GM19025 (cell line): ENCODE results near the gene LDLRAD4.

Experiments used
- ATAC-seq: cut with Tn5 transposase; IDR thresholded peaks from one replicate; pipeline ENCODE4 v1.9.1; 2021; ENCODE audit warnings: mild to moderate bottlenecking, low read depth, moderate library complexity; ENCODE audit not compliant: unreplicated experiment

LDLRAD4 gene

DNA sequence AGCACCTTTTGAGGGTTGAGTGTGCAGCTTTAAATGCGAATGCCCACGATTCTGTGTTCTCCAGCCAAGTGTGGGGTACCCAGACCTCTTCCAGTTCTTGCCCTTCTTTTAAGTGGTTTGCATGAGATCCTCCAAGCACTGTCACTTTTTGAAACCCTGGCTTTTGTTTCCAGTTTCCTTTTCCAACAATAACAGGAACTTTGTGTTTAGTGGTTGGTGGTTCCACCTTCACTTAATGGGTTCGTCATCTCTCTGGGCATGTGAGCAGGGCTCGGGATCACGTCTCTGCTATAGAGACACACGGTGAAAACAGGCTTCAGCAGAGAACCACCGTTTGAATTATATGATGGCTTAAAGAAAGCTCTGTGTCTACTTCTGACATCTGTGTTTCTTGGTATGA is 197.6 kb downstream of the LDLRAD4 start:
- ATAC-seq = no peak

DNA sequence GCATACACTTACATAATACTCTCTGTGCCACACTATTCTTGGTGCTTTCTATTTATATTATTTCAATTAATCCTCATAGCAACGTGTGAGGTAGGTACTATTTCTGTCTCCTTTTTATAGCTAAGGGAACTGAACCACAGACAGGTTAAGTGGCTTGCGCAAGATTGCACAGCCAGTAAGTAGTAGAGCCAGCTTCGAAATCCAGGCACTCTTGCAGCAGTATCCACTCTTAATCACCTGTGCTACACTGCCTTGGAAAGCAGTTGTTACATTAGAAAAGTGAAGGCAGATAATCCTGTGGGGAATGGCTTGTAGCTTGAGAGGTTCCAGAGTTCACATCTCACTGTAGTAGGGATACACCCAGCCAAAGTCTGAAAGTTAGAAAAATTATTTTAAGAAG is 198.3 kb downstream of the LDLRAD4 start:
- ATAC-seq = no peak

DNA sequence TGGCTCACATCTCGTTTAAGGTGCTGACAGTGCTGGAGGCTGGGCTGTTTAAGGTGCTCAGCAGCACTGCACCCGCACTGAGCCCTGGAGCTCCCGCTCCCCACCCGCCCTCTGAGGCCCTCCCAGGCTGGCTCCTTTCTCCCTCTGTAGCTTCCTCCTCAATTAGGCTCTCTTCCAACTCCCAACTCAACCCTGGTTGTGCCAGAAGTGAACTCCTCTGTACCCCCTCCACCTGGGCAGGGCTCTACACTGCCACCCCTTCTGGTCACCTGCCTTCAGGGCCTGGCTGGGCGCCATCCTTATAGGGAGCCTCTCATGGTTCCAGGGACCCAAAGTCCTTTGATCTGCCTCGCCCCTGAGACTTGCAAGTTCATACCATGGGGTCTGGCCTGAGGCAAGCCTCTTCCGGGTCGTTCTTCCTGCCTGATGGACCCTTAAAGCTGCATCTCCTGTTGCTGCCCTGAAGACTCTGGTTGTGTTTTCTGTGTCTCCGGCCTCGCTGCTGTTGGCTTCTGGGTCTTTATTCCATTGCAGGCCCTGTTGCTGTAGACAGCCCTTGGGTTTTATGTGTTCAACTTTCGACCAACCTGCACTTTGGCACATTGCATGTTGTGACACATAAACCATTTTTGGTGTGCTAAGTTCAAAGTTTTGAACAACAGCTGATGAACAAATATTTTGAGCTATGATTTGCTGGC is 199.6 kb downstream of the LDLRAD4 start:
- ATAC-seq = no peak

DNA sequence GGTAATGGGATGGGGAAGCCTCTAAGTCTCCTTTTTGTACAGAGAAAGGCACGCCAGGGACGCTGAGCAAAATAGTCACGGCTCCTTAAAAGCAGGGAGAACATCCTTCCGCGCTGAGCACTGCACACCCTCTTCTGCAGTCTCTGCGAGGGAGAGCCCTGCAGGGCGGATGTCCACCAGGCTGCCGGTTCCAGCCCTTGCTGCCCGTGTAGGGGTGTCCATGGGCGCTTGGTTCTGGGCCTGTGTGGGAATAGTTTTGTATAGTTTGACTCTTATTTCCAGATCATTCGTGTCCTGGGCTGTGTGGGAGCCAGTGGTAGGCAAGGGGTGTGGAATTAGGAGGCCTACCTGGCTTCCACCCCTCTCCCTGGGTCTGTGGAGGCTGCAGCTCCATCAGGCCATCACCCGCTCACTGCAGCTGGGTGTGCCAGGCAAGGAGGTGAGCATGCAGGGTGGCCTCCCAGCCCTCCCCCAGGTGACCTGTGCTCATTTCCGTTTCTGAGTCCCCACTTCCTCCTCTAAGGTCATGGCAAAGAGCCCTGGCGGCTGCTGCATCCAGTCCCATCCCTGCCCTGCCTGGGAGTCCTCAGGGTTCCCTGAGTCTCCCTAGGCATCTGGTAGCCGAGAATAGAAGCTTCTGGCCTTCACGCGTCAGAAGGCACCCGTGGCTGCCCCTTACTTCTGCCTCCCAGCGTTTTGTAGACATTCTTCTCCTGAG is 202.6 kb downstream of the LDLRAD4 start:
- no peak for ATAC-seq

DNA sequence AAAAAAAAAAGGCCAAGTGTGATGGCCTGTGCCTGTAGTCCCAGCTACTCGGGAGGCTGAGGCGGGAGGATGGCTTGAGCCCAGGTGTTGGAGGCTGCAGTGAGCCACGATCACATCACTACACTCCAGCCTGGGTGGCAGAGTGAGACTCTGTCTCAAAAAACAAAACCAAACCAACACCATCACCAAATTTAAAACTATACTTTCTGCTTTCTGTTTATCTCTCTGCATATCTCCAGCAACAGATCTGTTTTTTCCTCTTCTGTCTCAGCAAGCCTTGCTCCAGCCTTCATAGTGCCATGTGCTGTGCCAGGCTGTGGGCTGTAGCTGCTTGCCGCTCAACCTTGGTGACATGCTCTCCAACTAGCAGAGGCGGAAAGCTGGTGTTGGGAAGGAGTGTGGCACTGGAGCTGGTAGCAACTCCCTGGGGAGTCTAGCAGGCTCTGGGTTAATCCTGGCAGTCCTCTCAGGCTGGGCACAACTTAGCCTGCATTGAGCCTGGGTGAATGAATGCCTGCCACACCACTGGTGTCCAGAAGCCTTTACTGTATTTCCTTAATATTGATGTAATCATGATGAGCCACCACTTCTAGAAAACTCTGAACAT is 204.1 kb downstream of the LDLRAD4 start:
- ATAC-seq = no peak

DNA sequence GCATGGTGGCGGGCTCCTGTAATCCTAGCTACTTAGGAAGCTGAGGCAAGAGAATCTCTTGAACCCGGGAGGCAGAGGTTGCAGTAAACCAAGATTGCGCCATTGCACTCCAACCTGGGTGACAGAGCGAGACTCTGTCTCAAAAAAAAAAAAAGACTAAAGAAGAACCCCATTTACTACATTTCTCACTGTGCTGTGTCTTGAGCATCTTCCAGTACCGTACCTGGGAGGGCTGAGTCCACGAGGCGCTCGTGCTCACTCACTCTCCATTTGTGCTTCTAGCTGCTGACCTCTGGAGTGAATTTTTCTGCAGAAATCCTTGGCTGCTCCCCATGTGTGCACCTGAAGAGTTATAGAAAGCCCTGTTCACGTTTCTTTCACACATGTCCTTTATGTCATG is 204.8 kb downstream of the LDLRAD4 start:
- no peak for ATAC-seq

DNA sequence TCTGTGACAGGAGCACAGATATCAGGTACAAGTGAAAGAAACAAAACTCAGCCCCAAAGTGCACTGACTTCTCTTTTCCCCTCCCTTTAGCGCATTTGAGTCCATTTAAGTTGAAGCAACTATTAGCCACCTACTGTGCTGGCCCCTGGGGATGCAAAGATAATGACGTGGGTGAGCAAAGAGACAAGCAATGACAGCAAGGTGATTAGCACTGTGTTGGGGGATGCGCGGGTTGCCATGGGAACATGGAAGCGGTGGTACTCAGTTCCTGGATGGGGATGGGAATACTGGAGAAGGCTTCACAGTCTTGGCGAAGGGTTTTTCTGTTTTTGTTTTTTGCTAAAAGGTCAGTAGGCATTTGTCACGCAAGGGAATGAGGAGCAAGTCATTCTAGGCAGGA is 205.8 kb downstream of the LDLRAD4 start:
- ATAC-seq = no peak

DNA sequence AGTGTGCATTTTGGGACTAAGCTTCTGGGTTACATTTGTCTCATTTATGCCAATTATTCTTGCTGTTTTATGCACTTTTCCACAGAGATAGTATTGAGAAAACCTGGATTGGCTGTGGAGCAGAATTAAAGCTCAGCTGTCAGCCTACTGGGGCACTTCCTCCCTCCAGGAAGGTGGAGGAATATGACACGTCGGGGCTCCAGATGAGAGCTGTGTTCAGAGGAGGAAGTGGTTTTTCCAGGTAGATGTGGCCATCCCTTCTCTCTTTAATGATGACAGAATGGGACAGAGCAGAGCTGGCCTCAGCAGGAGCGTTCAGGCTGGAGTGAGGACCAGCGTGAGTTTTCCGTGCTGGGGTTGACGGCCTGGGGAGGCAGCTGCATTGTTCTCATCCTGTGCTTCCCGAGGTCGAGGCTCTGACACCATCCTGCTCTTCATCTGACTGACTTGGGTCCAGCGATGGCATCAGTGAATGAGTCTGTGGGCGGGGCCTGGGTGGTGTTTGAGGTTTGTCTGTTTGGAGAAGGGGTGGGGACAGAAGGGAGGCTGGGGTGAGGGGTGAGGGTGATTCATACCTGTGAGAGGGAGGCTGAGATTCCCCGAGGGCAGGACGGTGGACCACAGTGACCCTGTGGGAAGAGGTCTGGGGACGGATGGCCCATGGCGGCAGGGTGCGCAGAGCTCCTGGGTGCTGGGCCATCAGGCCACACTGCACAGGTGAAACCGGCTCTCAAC is 207.0 kb downstream of the LDLRAD4 start:
- ATAC-seq = no peak

DNA sequence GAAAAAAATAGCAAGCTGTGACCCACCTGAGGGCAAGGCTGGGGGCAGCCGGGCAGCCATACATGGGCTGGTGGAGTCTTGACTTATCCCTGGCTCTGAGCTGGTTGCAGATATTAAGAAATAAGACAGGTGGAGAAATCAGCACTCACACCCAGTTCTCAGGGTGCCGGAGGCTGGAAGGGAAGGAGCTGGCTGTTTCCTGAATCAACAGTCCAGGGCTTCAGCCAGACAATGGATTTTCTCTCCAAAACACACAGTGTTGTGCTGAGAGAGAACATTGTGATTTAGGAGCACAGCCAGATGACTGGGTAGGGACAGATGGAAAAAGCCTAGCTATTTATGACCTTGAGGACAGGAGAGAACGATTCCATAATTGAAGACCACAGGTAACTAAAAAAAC is 208.8 kb downstream of the LDLRAD4 start:
- ATAC-seq = no peak

DNA sequence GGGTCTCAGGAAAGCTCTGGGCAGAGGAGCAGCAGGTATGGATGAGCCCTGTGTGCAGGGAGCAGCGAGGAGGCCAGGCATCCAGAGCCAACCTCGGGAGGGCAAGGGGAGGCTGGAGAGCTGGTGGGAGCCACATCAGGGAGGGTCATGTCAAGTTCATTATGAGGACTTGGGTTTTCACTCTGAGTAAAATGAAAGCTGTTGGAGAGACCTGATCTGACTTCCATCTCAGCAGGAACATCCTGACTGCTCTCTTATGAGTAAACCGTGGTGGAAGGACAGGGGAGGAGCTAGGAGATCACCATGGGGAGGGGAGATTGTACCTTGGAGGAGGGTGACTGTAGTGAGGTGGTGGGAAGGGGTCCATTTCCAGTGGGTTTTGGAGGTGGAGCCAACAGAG is 209.8 kb downstream of the LDLRAD4 start:
- ATAC-seq = no peak

DNA sequence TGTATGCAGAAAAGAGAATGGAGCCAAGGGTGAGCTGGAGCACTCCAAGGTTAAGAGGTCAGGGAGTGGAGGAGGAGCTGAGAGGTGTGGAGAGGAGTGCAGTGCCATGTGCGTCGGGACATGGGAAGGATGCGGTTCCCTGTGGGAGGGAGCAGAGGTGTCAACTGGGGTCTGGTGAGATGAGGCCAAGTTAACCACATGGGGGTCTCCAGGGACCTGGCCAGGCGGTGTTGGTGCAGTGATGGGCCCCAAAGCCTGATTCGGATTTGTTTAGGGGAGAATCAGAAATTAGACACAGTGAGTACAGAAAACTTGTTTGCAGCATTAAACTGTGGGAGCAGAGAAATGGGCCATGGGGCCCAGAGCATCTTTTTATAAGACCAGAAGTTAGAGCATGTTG is 210.5 kb downstream of the LDLRAD4 start:
- no peak for ATAC-seq

DNA sequence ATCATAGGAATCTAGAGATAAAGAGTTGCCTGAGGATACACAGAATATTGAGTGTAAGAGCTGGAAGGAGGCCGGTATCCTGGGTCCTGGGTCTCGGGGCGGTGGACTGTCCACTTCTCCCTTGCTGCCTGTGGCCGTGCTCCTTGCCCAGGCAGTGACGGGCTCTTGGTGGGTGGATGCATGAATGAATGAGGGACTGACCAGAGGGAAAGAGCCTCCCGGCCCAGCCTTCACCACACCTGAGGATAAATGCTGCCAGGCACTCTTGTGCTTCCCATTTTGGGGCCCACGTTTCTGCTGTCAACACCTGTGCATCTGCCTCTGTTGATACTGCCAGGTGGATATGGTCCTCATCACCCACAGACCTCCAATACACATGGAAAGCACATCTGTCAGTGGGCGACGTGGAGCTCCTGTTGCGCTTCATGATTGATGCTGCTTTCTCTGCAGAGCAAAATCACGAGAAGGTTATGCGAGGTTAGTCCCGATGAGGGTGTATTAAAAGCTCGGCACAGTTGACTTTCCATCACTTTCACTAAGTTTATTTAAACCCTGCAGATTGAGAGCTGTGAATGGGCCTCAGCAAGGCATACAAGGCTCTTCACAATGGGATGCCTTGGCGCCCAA is 211.4 kb downstream of the LDLRAD4 start:
- no peak for ATAC-seq

DNA sequence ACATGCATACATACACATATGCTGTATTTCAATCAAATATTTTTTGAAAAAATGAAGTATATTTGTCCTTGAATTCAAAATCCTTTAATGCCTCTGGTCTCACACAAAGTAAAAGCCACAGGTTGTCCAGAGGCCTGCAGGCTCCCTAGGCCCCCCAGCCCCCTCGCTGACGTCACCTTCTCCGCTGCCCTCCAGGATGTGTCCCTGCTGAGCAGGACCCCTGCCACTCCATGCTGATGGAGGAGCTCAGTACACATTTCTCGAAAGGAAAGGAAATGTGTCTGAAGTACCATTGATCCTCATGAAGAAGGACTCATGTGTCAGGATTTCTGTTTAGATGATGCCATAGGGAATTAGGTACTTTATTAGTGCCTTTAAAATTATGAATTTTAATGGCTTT is 212.1 kb downstream of the LDLRAD4 start:
- ATAC-seq = no peak

DNA sequence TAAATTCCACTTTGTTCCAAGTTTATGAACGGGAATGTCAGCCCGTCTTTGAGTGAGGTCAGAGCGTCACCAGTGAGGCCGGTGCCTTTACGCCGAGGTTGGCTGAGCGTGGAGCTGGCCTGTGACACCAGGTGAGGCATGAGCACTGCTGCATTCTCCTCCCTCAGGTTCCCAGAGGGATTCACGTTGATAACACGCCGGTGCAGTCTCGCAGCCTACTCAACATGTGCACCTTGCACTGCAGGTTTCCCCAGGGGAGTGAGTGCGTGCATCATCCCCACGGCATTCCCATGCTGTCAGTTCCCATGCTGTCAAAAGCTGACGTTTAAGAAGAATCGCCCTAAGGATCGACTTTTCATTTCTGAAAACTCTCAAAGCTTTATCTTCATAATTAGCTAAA is 213.3 kb downstream of the LDLRAD4 start:
- no peak for ATAC-seq

DNA sequence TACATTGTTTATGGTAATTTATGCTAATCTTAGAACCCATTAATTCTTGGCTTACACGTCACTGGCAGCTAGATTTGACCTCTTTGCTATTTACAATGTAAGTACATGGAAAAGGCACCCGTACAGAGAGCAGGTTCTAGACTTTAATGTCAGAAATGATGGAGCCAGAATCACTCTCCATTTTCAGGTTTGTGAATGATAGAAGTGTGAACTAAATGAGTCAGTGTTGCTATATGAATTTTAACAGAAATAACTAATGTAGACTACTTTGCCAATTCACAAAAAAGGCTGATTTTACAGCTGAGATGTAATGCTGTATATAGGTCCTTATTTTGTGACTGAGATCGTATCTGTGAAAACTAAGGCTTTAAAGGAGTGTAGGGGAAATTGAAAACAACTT is 214.6 kb downstream of the LDLRAD4 start:
- ATAC-seq = no peak

DNA sequence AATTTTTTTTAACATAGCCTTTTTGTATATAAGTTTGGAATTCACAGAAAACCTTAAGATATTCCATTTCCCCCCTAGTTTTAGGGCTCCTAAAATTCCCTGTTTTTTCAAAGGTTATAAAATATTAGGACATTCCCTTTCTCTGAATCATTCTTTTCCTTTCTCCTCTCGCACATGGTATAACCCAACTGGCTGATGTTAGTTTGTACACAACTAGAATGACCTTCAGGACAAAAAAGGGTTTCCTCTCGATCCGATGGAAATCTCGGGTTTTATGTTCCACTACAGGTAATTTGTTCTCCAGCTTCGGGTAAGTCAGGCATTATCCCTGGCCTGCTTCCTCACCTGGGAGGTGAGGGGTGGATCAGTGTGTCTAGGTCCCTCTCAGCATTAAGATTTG is 215.1 kb downstream of the LDLRAD4 start:
- ATAC-seq = no peak

DNA sequence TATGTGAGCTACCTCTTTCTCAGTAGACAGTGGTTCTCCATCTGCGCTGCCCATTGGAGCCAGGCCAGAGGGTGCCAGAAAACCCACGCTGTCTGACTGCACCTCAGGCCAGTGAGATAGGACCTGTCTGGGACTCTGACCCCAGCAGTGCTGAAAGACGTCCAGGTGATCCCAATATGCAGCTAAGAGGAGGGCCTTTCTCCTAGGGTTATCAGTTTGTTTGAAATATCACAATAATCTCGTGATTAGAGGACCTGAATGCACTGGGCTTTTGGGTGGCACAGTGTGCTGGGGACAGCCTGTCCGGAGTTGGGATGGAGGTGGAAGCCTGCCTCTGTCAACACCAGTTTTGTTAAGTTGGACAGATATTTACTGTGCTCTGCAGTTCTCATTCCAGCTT is 216.3 kb downstream of the LDLRAD4 start:
- ATAC-seq = no peak

DNA sequence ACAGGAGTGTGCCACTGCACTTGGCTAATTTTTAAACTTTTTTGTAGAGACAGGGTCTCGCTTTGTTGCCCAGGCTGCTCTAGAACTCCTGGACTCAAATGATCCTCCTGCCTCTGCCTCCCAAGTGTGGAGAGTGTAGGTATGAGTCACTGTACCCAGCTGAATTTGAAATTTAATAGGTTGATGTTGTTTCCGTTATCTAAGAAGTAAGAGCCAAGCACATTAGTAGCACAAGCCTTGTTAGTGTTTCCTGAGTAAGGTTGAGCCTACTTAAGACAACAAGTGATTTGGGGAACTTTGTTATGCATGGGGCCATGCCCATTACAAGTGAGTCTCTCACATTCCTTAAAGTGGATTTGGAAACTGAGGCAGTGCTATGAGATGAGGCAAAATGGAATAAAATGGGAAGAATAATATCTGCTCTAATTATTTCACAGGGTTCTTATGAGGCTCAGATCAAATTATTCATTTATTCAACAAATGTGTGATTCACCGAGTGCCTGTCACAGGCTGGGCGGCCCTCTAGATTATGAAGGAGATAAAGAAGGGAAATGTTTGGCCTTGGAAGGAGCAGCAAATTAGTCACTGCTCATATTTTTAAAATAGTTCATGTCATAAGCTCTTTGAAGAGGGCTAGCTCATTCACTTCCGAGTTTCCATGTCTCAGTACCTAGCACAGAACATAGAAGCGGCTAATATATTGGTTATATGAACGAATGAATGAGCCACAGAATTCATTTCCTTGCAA is 217.2 kb downstream of the LDLRAD4 start:
- no peak for ATAC-seq

DNA sequence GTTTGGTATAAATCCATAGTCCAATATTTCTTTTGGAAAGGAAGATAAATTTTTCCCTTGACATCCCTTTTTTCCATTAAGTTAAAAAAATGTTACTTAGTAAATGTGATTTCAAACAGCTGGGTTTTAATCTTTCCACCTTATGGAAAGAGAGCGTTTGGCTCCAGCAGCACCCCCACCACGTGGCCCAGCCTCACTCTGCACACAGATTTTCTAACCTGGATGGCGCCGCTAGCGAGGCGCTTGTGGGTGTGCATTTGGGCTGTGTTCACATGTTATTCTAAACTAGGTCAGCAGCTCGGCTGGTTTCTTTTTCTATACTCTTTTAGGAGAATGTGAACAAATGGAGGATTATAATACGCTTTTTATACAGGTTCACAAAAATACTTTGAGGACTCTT is 218.0 kb downstream of the LDLRAD4 start:
- no peak for ATAC-seq

DNA sequence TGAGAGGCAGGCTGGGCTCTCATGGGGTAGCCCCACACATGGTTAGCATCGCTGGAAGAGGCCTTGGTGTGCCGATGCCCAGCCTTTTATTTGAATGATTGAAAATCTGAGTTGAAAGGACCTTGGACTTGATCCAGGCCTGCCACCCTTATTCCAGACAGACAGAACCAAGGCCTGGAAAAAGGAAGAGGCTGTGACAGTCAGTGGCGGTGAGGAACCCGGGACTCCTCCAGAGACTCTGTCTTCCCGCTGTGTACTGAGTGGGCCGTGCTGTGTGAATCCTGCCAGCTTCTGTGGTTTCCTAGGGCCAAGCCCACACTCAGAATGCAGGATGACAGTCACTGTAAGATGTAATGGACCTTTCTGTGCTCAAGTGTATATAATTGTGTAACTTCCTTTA is 218.5 kb downstream of the LDLRAD4 start:
- no peak for ATAC-seq
